ENCODE measurements around the gene SMG5. TPM values are rescaled to one million over a fixed set of nuclear protein-coding genes. Genes with fewer than 3 reads are reported as not detected.

The SMG5 gene
- total RNA-seq, 1 experiment from 2014 or later = 103 TPM

DNA sequence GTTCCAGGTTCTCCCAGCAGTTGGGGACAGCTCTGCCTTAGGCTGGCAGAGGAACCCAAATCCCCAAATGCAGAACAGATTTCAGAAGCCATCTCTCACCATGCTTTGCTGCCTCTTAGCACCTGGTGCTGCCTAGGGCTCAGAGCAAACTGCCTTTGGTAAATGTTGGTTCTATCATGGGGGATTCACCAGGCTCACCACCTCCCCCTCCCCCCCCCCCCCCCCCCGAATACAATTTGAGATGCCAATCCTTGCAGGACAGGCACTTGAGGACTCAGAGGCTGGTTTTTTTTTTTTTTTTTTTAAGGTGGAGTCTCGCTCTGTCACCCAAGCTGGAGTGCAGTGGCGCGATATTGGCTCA lies 34.3 kb downstream of the SMG5 start:
- no peak overlapping the region for H3K4me2 ChIP-seq (ENCODE audit: insufficient read depth, insufficient read length, low read length)
- H3K23me2 ChIP-seq (ENCODE audit: insufficient read length, low read depth, low read length, poor library complexity, severe bottlenecking) = peaks cover 3% of the 10 kb centered on the region
- H3K9ac ChIP-seq (ENCODE audit: extremely low read depth, insufficient read length, low read length) = no peak overlapping the region
- peaks cover 21 to 52% (median 41%) of the 10 kb centered on the region in 3 experiments; a peak in 6 of 7 replicates for H3K36me3 Mint-ChIP-seq (ENCODE audit: insufficient read depth in 1 of 3, low read depth in 3 of 3)
- no peaks in the 10 kb centered on the region for H3K79me1 ChIP-seq (ENCODE audit: insufficient read depth, low read depth, low read length, poor library complexity, severe bottlenecking)
- no peaks in the 10 kb centered on the region for H4K20me1 ChIP-seq (ENCODE audit: control insufficient read depth, insufficient read depth, insufficient read length)
- no peak overlapping the region for H3T11ph ChIP-seq (ENCODE audit: low read length)
- no peaks in the 10 kb centered on the region for H3K79me2 ChIP-seq (ENCODE audit: insufficient read depth, low read length)
- no peak overlapping the region for H4K5ac ChIP-seq (ENCODE audit: insufficient read length, low read depth, low read length)
- no peak overlapping the region for H2BK5ac ChIP-seq (ENCODE audit: insufficient read length, low read length)
- H3K4ac ChIP-seq (ENCODE audit: low read depth, low read length) = no peak overlapping the region
- H3K27ac ChIP-seq (ENCODE audit: insufficient read length, low read depth, low read length) = no peak overlapping the region
- H3K56ac ChIP-seq (ENCODE audit: insufficient read length, low read depth, low read length) = no peak overlapping the region
- H3K27me3 Mint-ChIP-seq (ENCODE audit: low read depth) = peaks cover 4% of the 10 kb centered on the region; the same call in 1 of the 2 replicates
- H3K9me3 ChIP-seq (ENCODE audit: control insufficient read depth, low read depth, low read length) = no peaks in the 10 kb centered on the region
- 0 out of 2 replicates have a peak overlapping the region, but pooled peaks have one; percentile 26 for H3K14ac ChIP-seq (ENCODE audit: insufficient read depth, low read length)
- no peak overlapping the region for H4K91ac ChIP-seq (ENCODE audit: insufficient read length, low read depth, low read length)
- H3K27me3 ChIP-seq (ENCODE audit: insufficient read depth, low read length) = no peaks in the 10 kb centered on the region
- H2BK12ac ChIP-seq (ENCODE audit: insufficient read length, low read depth, low read length) = no peak overlapping the region
- H3K18ac ChIP-seq (ENCODE audit: insufficient read length, low read depth, low read length) = no peak overlapping the region
- WGBS (ENCODE audit: extremely low coverage, insufficient read length, low lambda C conversion rate) = no CpG with 5 or more reads among the region's 4 CpGs
- H3K27ac Mint-ChIP-seq = peak overlapping the region in 2 of 3 experiments; percentile 61 to 89; a peak in 2 of 7 replicates
- peaks cover 2% of the 10 kb centered on the region; the same call in 1 of the 2 replicates for H3K4me1 ChIP-seq (ENCODE audit: insufficient read depth, low read length)
- H3K9me3 Mint-ChIP-seq = no peaks in the 10 kb centered on the region
- no peak overlapping the region for H2BK15ac ChIP-seq (ENCODE audit: low read depth, low read length)
- H2AK5ac ChIP-seq (ENCODE audit: insufficient read length, low read length) = no peak overlapping the region
- TF ChIP-seq, protein P1, sequence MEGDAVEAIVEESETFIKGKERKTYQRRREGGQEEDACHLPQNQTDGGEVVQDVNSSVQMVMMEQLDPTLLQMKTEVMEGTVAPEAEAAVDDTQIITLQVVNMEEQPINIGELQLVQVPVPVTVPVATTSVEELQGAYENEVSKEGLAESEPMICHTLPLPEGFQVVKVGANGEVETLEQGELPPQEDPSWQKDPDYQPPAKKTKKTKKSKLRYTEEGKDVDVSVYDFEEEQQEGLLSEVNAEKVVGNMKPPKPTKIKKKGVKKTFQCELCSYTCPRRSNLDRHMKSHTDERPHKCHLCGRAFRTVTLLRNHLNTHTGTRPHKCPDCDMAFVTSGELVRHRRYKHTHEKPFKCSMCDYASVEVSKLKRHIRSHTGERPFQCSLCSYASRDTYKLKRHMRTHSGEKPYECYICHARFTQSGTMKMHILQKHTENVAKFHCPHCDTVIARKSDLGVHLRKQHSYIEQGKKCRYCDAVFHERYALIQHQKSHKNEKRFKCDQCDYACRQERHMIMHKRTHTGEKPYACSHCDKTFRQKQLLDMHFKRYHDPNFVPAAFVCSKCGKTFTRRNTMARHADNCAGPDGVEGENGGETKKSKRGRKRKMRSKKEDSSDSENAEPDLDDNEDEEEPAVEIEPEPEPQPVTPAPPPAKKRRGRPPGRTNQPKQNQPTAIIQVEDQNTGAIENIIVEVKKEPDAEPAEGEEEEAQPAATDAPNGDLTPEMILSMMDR (conservative IDR thresholded peaks at IDR 0.05) = no peak
- peaks cover 15 to 22% of the 10 kb centered on the region in 2 experiments for H3K4me1 Mint-ChIP-seq
- H4K8ac ChIP-seq (replicated peaks; ENCODE audit: insufficient read length, low read depth, low read length) = no peak overlapping the region
- H2BK120ac ChIP-seq (ENCODE audit: low read depth, low read length, poor library complexity, severe bottlenecking) = no peak overlapping the region
- no peak overlapping the region for H2BK20ac ChIP-seq (ENCODE audit: low read depth, low read length, poor library complexity, severe bottlenecking)
- no peak for DNase-seq
- H3K23ac ChIP-seq (ENCODE audit: insufficient read length, low read depth, low read length) = no peak overlapping the region
- no peak overlapping the region for H2AFZ ChIP-seq (ENCODE audit: low read length)
- H3K4me3 Mint-ChIP-seq = no peak overlapping the region
